B cell (primary cell): ENCODE measurements around the gene ZNF319. TPM values are rescaled to one million over a fixed set of nuclear protein-coding genes. Genes with fewer than 3 reads are reported as not detected.

Source experiments
- ATAC-seq: fragments of 200-7000 bp; cut with Tn5 transposase; one replicate; pipeline ENCODE4 v1.10.0; 2021; ENCODE audit warnings: low read depth, mild to moderate bottlenecking, moderate number of reproducible peaks, moderate library complexity
- CTCF ChIA-PET: fragments of 350-600 bp; sonication (Branson Sonifier 250); formaldehyde crosslinking; loops from one replicate; lab custom pipeline; 2021; ENCODE audit warnings: antibody characterized with exemption, inconsistent platforms; lab: Charles Lee
- POLR2A ChIA-PET: fragments of 350-600 bp; sonication (Branson Sonifier 250); formaldehyde crosslinking; loops from one replicate; lab custom pipeline; 2021; ENCODE audit warnings: antibody characterized with exemption; lab: Charles Lee
- DNase-seq: peaks from one replicate; pipeline ENCODE4 v3.0.0; 2013
- H2AFZ ChIP-seq: 2 replicates; pipeline ENCODE4 v1.6.1; 2012; ENCODE audit warnings: mild to moderate bottlenecking, low read depth, low read length; ENCODE audit not compliant: insufficient read depth, poor library complexity, severe bottlenecking
- H3K27ac ChIP-seq, 2 donors: 1 replicate in 1 of 2; 2 replicates in 1 of 2; pipeline ENCODE4 v1.5.1; 2012 to 2013; ENCODE audit warnings: low read length in 2 of 2, mild to moderate bottlenecking in 2 of 2, moderate library complexity in 1 of 2
- H3K27me3 ChIP-seq, 4 experiments: fragments of 200-600 bp in 1 of 4; sonication (generic) in 1 of 4; replicated peaks in 1 of 4; 1 replicate in 2 of 4; 2 replicates in 2 of 4; pipeline versions ENCODE4 v1.6.1 to v1.7.0; 2013 to 2016; ENCODE audit warnings: low read length in 3 of 4, mild to moderate bottlenecking in 2 of 4, mixed read lengths in 1 of 4, moderate library complexity in 1 of 4; ENCODE audit not compliant: insufficient read depth in 4 of 4, control insufficient read depth in 3 of 4; ENCODE audit errors: control extremely low read depth in 1 of 4
- H3K36me3 ChIP-seq, 2 experiments: replicated peaks in 1 of 2; 1 replicate in 1 of 2; 2 replicates in 1 of 2; pipeline versions ENCODE4 v1.6.1 to v1.7.1; 2013; ENCODE audit warnings: low read length in 1 of 2; ENCODE audit not compliant: insufficient read depth in 2 of 2, control insufficient read depth in 1 of 2; ENCODE audit errors: control extremely low read depth in 1 of 2, extremely low read depth in 1 of 2
- H3K4me1 ChIP-seq, 2 donors: fragments of 200-600 bp in 1 of 2; sonication (generic) in 1 of 2; 1 replicate in 1 of 2; 2 replicates in 1 of 2; pipeline versions ENCODE4 v1.5.1 to v1.6.1; 2013 to 2017; ENCODE audit warnings: low read length in 2 of 2; ENCODE audit not compliant: control insufficient read depth in 2 of 2, insufficient read depth in 2 of 2
- H3K4me2 ChIP-seq: replicated peaks from 2 replicates; pipeline ENCODE3; 2012; ENCODE audit warnings: mild to moderate bottlenecking, low read depth, low read length; ENCODE audit not compliant: poor library complexity, severe bottlenecking
- H3K4me3 ChIP-seq, 5 experiments: fragments of 200-600 bp in 1 of 5; sonication (generic) in 1 of 5; 1 replicate in 3 of 5; 2 replicates in 2 of 5; pipeline versions ENCODE4 v1.5.1 to v1.7.0; 2011 to 2016; ENCODE audit warnings: low read length in 4 of 5, mild to moderate bottlenecking in 4 of 5, low read depth in 2 of 5, control low read depth in 1 of 5, moderate library complexity in 1 of 5; ENCODE audit not compliant: insufficient read depth in 1 of 5; ENCODE audit errors: control extremely low read depth in 1 of 5, extremely low read depth in 1 of 5
- H3K79me2 ChIP-seq: fragments of 200-600 bp; sonication (generic); one replicate; pipeline ENCODE4 v1.6.0; 2016; ENCODE audit warnings: low read length; ENCODE audit not compliant: control insufficient read depth, insufficient read depth
- H3K9ac ChIP-seq: fragments of 200-600 bp; sonication (generic); 2 replicates; pipeline ENCODE4 v1.6.1; 2017; ENCODE audit warnings: mild to moderate bottlenecking, low read length, moderate library complexity
- H3K9me3 ChIP-seq, 3 donors: one replicate each; pipeline versions ENCODE4 v1.6.1 to v1.7.1; 2013; ENCODE audit warnings: low read length in 2 of 3; ENCODE audit not compliant: control insufficient read depth in 2 of 3, insufficient read depth in 1 of 3; ENCODE audit errors: control extremely low read depth in 1 of 3
- H4K20me1 ChIP-seq: 2 replicates; pipeline ENCODE4 v1.6.0; 2012; ENCODE audit warnings: mild to moderate bottlenecking, low read length; ENCODE audit not compliant: insufficient read depth, control insufficient read depth, poor library complexity, severe bottlenecking
- H3K27ac Mint-ChIP-seq: one replicate; pipeline ENCODE4 v1.8.0; 2021; ENCODE audit warnings: mixed read lengths
- H3K27me3 Mint-ChIP-seq: one replicate; pipeline ENCODE4 v1.8.0; 2021; ENCODE audit warnings: mixed read lengths
- H3K4me1 Mint-ChIP-seq: one replicate; pipeline ENCODE4 v1.8.0; 2021; ENCODE audit warnings: mixed read lengths
- H3K4me3 Mint-ChIP-seq: one replicate; pipeline ENCODE4 v1.8.0; 2021; ENCODE audit warnings: mixed read lengths
- H3K9me3 Mint-ChIP-seq: one replicate; pipeline ENCODE4 v1.8.0; 2022; ENCODE audit warnings: mixed read lengths; ENCODE audit not compliant: insufficient read depth
- CTCF ChIP-seq: fragments of 200-600 bp; IDR thresholded peaks from one replicate; pipeline ENCODE4 v1.8.0; 2022; ENCODE audit warnings: antibody characterized with exemption, mild to moderate bottlenecking
- EZH2 ChIP-seq: IDR thresholded peaks from 2 replicates; pipeline ENCODE4 v1.6.1; 2012; ENCODE audit warnings: borderline replicate concordance, low read depth, mild to moderate bottlenecking, moderate library complexity, low read length; ENCODE audit not compliant: insufficient read depth, poor library complexity, severe bottlenecking
- WGBS: methylation state at CpG from one replicate; pipeline ENCODE4 v1.1.5; 2013; ENCODE audit warnings: missing lambda C conversion rate; ENCODE audit not compliant: insufficient coverage; 5-methylcytosine and 5-hydroxymethylcytosine counted together
- intact Hi-C: fragments of 100-400 bp; cut with micrococcal nuclease; formaldehyde crosslinking; loops from one replicate; pipeline ENCODE4 v1.10.0; 2022
- polyA plus RNA-seq: library from polyadenylated mRNA; depleted of rRNA; stranded (reverse); fragments of >200 nt; gene quantifications from 2 replicates; pipeline ENCODE4 v1.2.3, GENCODE V29; 2012
- total RNA-seq, 2 donors: library from RNA; stranded (reverse); fragments of 120-200 nt in 1 of 2; gene quantifications; 1 replicate in 1 of 2; 2 replicates in 1 of 2; pipeline versions ENCODE4 v1.2.3 to v1.2.4, GENCODE V29; 2013 to 2022

Gene ZNF319
- total and polyA plus RNA-seq, 2 donors (not counting 1 experiment from before 2014, with no cell fraction given) = 12.4 to 15.1 TPM

DNA sequence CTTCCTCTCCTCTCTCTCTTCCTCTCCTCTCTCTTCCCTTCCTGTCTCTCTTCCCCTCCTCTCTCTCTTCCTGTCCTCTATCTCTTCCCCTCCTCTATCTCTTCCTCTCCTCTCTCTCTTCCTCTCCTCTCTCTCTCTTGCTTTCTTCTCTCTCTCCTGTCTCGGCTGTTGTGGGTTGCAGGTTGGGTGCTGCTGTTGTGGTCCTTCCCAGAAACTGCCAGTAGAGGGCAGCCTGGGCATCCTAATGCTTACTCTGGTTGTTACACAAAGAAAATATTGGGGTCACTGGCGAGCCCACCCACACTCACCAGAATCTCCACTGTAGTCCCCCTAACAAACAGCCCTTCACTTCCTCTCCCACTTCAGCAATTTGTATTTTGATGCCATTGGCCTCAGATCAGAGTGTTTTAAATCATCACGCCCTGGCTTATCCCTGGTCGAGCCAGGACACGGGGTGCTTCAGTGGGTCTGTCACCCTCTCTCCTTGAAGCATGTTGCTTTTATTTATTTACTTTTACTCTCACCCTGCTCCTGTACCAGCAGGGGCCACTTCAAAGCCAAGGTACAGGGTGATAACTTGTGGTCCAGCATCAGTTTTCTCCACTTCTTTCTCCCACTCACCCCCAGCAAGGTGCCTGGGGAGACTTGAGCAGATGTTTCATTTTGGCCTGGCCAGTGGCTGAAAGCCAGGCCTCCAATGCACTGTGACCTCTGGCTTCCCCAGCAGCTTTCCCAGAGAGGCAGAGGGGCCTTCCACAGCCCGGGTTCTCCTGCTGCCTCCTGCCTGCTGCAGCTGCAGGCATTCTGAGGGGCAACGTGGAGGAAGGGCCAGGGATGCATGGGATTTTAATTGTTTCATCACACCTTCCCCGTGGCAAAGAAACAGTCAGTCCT, 20.4 kb upstream of the ZNF319 start:
- DNase-seq (peak; percentile 67), ATAC-seq (peak; percentile 69)
- Histone ChIP-seq H3K4me3 (no peak overlapping the region), H3K27me3 (peaks cover 0 to 15% (median 4%) of the 10 kb centered on the region in 4 experiments), H3K27ac (peak overlapping the region in 1 of 2 donors; percentile 57), H2AFZ (peak overlapping the region; percentile 65), H3K36me3 (peaks cover 0 to 8% of the 10 kb centered on the region in 2 experiments), H4K20me1 (no peaks in the 10 kb centered on the region), H3K4me2 (peak overlapping the region; percentile 26), H3K79me2 (no peaks in the 10 kb centered on the region), H3K4me1 (peaks cover 11 to 13% of the 10 kb centered on the region in 2 donors), H3K9ac (no peak overlapping the region), H3K9me3 (no peaks in the 10 kb centered on the region)
- H3K27ac Mint-ChIP-seq = no peak overlapping the region
- H3K27me3 Mint-ChIP-seq = peaks cover 6% of the 10 kb centered on the region
- POLR2A ChIA-PET = no interaction called here
- H3K4me3 Mint-ChIP-seq = no peak overlapping the region
- peaks cover 9% of the 10 kb centered on the region for H3K4me1 Mint-ChIP-seq
- WGBS = 77% methylated on average over 5 of the region's 8 CpGs
- CTCF ChIA-PET = interaction anchor here (1.0 kb wide), 1 partner anchor 286 kb away, joined by 3 read pairs; no protein-coding TSS in a partner anchor
- TF ChIP-seq EZH2 (no peak), CTCF (peak; percentile 84)
- intact Hi-C loops = loop anchor here (1.0 to 10.0 kb wide), 3 partner anchors 16 to 464 kb away; no protein-coding TSS in a partner anchor
- no peaks in the 10 kb centered on the region for H3K9me3 Mint-ChIP-seq
